ENCODE measurements around the gene ATG9B. TPM values are rescaled to one million over a fixed set of nuclear protein-coding genes. Genes with fewer than 3 reads are reported as not detected.

Gene ATG9B
- polyA plus RNA-seq, 1 donor = 0.72 TPM

Other genes with a start within 250 kb of the ATG9B start
- 16.7 TPM for gene TMEM176B, start 224.1 kb downstream of the ATG9B start, polyA plus RNA-seq (ENCODE audit: insufficient read length)
- gene TMEM176A, start 223.7 kb downstream of the ATG9B start, polyA plus RNA-seq (ENCODE audit: insufficient read length) = 21.5 TPM
- 0.08 TPM for gene AOC1, start 172.0 kb downstream of the ATG9B start, polyA plus RNA-seq (ENCODE audit: insufficient read length)
- gene KCNH2, start 46.2 kb downstream of the ATG9B start, polyA plus RNA-seq (ENCODE audit: insufficient read length) = 29.3 TPM
- 9.2 TPM for gene NOS3, start 33.5 kb downstream of the ATG9B start, polyA plus RNA-seq (ENCODE audit: insufficient read length)
- gene ABCB8, start 4.0 kb upstream of the ATG9B start, polyA plus RNA-seq (ENCODE audit: insufficient read length) = 19.9 TPM
- gene ASIC3, start 24.0 kb upstream of the ATG9B start, polyA plus RNA-seq (ENCODE audit: insufficient read length) = 4.2 TPM
- gene CDK5, start 33.4 kb upstream of the ATG9B start, polyA plus RNA-seq (ENCODE audit: insufficient read length) = 9.7 TPM
- 68.7 TPM for gene SLC4A2, start 35.1 kb upstream of the ATG9B start, polyA plus RNA-seq (ENCODE audit: insufficient read length)
- 75.9 TPM for gene FASTK, start 56.3 kb upstream of the ATG9B start, polyA plus RNA-seq (ENCODE audit: insufficient read length)
- gene TMUB1, start 59.0 kb upstream of the ATG9B start, polyA plus RNA-seq (ENCODE audit: insufficient read length) = 44.9 TPM
- 89.6 TPM for gene AGAP3, start 62.0 kb upstream of the ATG9B start, polyA plus RNA-seq (ENCODE audit: insufficient read length)
- gene GBX1, start 143.2 kb upstream of the ATG9B start, polyA plus RNA-seq (ENCODE audit: insufficient read length) = 2.7 TPM
- 8.2 TPM for gene ASB10, start 162.8 kb upstream of the ATG9B start, polyA plus RNA-seq (ENCODE audit: insufficient read length)
- not detected for gene H2BK1, start 186.0 kb upstream of the ATG9B start, polyA plus RNA-seq (ENCODE audit: insufficient read length)
- gene ABCF2, start 202.7 kb upstream of the ATG9B start, polyA plus RNA-seq (ENCODE audit: insufficient read length) = 18.7 TPM
- 22.2 TPM for gene CHPF2, start 208.0 kb upstream of the ATG9B start, polyA plus RNA-seq (ENCODE audit: insufficient read length)
- 180 TPM for gene SMARCD3, start 224.2 kb upstream of the ATG9B start, polyA plus RNA-seq (ENCODE audit: insufficient read length)